Stimulated activated CD8-positive, alpha-beta memory T cell treated with anti-CD3 and anti-CD28 coated beads, Interleukin-4, amount 100 ng/mL, for 48 hours (primary cell): ENCODE results near the gene PFDN6.

Experiments
- DNase-seq: peaks from one replicate; pipeline ENCODE4 v3.0.0-alpha.2; 2020

PFDN6 gene

DNA sequence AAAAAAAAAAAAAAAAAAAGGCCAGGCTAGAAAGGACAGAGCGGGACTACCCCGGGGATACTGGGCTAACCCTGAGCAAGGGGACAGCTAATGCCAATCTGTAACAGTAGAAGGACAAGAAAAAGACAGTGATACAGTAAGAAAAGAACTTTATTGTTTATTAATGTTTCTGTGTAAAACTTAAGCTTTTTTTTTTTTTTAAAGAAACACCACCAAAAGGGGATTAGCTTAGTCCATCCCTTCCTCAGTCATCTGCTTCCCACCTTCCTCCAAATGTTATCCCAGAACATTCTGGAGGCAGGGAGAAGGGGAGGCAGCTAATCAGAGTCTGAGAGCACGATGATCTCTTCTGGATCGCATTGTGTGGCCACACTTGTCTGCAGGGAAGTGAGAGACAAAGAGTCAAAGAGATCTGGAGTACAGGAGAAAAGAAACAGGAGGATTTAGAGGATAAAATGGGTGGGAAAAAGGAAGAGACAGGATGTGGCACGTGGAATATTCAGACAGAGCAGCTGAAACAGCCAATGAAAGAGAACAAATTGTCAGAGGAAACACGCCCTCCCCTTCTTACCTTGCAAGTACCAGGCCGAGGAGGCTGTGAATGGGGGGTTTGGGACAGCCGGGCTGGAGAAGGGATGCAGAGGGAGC is 29.1 kb downstream of the PFDN6 start:
- no peak for DNase-seq

DNA sequence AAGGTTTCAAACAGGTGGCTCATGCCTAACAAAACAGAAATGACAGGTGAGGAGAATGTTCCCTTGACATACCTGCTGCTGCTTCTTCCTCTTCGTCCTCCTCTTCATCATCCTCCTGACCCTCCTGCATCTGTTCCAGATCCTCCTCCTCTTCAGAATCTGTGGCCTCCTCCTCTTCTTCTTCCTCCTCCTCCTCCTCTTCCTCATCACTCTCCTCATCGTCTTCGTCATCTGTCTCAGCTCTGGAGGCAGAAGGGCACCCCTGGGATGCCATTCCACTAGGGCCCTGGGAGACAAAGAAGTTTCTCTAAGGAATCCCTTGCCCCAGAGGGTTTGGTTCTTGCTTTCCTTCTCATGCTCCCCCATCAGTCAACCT is 30.5 kb downstream of the PFDN6 start:
- no peak for DNase-seq

- DNase-seq = no peak
These were observed 31.1 kb downstream of the PFDN6 start for GRCh38 chr6:33320315-33321181.

- DNase-seq = no peak
These were observed 31.8 kb downstream of the PFDN6 start for GRCh38 chr6:33321227-33321626.

DNA sequence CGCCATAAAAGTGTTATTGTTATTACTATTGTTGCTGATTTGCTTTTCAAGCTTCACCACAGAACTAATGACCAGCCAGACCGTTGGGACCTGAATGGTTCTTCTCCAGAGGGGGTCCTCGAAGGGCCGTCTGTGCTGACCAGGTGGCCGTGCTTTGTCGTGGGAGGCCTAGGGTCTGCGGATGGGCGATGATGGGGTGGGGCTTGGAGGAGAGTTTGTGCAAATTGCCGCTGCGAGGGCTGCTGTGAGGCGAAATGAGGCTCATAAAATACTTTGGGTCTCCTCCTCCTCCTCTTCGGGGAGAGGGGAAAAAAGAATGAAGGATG is 34.2 kb downstream of the PFDN6 start:
- no peak for DNase-seq

DNA sequence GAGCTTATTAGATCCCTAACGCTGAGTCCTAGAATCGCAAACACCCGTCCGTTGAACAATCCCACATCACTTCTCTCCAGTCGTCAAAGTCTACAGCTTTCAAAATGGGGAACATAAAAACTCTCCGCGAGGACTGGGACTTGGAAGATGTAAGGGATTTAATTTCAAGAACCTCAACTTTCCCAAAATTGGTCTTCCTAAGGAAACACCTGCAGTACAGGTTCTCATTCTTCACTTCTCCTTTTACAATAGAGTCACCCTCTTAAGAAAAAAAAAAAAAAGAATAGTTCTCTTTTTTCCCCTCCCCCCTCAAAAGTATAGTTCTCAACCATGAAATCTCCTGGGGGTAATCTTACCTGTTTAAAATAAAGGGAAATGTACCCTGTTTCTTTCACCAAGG is 34.7 kb downstream of the PFDN6 start:
- no peak for DNase-seq

- DNase-seq = no peak
These were observed 39.7 kb downstream of the PFDN6 start for GRCh38 chr6:33329058-33329457.

GRCh38 chr6:33330736-33331135 is 41.3 kb downstream of the PFDN6 start:
- no peak for DNase-seq

- no peak for DNase-seq
These were observed 44.3 kb downstream of the PFDN6 start for GRCh38 chr6:33333666-33334065.

- DNase-seq = no peak
These were observed 46.5 kb downstream of the PFDN6 start for GRCh38 chr6:33335916-33336315.

- DNase-seq = no peak
These were observed 47.1 kb downstream of the PFDN6 start for GRCh38 chr6:33336495-33336894.

DNA sequence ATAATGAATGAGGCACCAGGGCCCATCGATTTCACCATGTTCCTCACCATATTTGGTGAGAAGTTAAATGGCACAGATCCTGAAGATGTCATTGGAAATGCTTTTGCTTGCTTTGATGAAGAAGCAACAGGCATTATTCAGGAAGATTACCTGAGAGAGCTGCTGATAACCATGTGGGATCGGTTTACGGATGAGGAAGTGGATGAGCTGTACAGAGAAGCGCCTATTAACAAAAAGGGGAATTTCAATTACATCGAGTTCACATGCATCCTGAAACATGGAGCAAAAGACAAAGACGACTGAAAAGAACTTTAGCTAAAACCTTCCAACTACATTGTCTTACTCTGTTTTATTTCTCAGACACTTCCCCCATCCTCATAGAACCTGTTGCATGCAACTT is 49.8 kb downstream of the PFDN6 start:
- DNase-seq = no peak
